ENCODE results near the gene CHID1. TPM values are rescaled to one million over a fixed set of nuclear protein-coding genes. Genes with fewer than 3 reads are reported as not detected.

CHID1 gene
- polyA plus RNA-seq, 1 donor from 2014 or later = 51.2 TPM

GRCh38 chr11:824292-824880 is 86.2 kb downstream of the CHID1 start:
- H4K20me1 ChIP-seq (ENCODE audit: insufficient read depth) = no peaks in the 10 kb centered on the region
- no peak overlapping the region for H3K4me3 ChIP-seq (ENCODE audit: low read length)
- TF ChIP-seq MXI1 (conservative IDR thresholded peaks at IDR 0.05; ENCODE audit: poor library complexity, severe bottlenecking) (no peak), SMC3 (conservative IDR thresholded peaks at IDR 0.05; ENCODE audit: poor library complexity) (no peak), REST (IDR thresholded peaks at IDR 0.05; ENCODE audit: borderline replicate concordance) (no peak), POLR2AphosphoS5 (IDR thresholded peaks at IDR 0.05) (no peak), EZH2 (IDR thresholded peaks at IDR 0.05; ENCODE audit: borderline replicate concordance, insufficient read depth, low read length, poor library complexity, severe bottlenecking) (no peak), TAF1 (IDR thresholded peaks at IDR 0.05; ENCODE audit: low read depth) (no peak), RAD21 (conservative IDR thresholded peaks at IDR 0.05) (no peak), EP300 (conservative IDR thresholded peaks at IDR 0.05; ENCODE audit: poor library complexity, severe bottlenecking) (no peak), CTCF (IDR thresholded peaks at IDR 0.05; ENCODE audit: poor library complexity, severe bottlenecking) (no peak)
- H3K27ac ChIP-seq (ENCODE audit: low read length) = no peak overlapping the region
- peaks cover 3% of the 10 kb centered on the region for H3K79me2 ChIP-seq (replicated peaks; ENCODE audit: insufficient read depth, low read length)
- H3K36me3 ChIP-seq (ENCODE audit: insufficient read depth, low read length) = no peaks in the 10 kb centered on the region
- H3K27me3 ChIP-seq (ENCODE audit: insufficient read depth, low read depth, low read length) = peaks cover 23% of the 10 kb centered on the region
- H3K4me2 ChIP-seq (ENCODE audit: low read length) = no peak overlapping the region
- H3K9ac ChIP-seq (ENCODE audit: low read length) = no peak overlapping the region
- no peaks in the 10 kb centered on the region for H3K9me2 ChIP-seq (ENCODE audit: insufficient read depth, low read length)
- no peaks in the 10 kb centered on the region for H3K9me3 ChIP-seq (ENCODE audit: low read length)
- H2AFZ ChIP-seq (ENCODE audit: low read depth, low read length) = no peak overlapping the region
- H3F3A ChIP-seq (ENCODE audit: insufficient read depth, low read length, poor library complexity, severe bottlenecking) = no peaks in the 10 kb centered on the region

GRCh38 chr11:823441-824291 is 86.9 kb downstream of the CHID1 start:
- Histone ChIP-seq H4K20me1 (ENCODE audit: insufficient read depth) (no peaks in the 10 kb centered on the region), H2AFZ (ENCODE audit: low read depth, low read length) (no peak overlapping the region), H3K36me3 (ENCODE audit: insufficient read depth, low read length) (no peaks in the 10 kb centered on the region), H3K4me2 (ENCODE audit: low read length) (no peak overlapping the region), H3K27me3 (ENCODE audit: insufficient read depth, low read depth, low read length) (peaks cover 18% of the 10 kb centered on the region), H3K9ac (ENCODE audit: low read length) (no peak overlapping the region), H3K4me3 (ENCODE audit: low read length) (no peak overlapping the region), H3F3A (ENCODE audit: insufficient read depth, low read length, poor library complexity, severe bottlenecking) (no peaks in the 10 kb centered on the region), H3K27ac (ENCODE audit: low read length) (no peak overlapping the region), H3K9me2 (ENCODE audit: insufficient read depth, low read length) (no peaks in the 10 kb centered on the region), H3K79me2 (replicated peaks; ENCODE audit: insufficient read depth, low read length) (peaks cover 3% of the 10 kb centered on the region), H3K9me3 (ENCODE audit: low read length) (no peaks in the 10 kb centered on the region)
- no peak for TF ChIP-seq EZH2 (IDR thresholded peaks at IDR 0.05; ENCODE audit: borderline replicate concordance, insufficient read depth, low read length, poor library complexity, severe bottlenecking)
- TF ChIP-seq TAF1 (IDR thresholded peaks at IDR 0.05; ENCODE audit: low read depth) = no peak
- no peak for TF ChIP-seq REST (IDR thresholded peaks at IDR 0.05; ENCODE audit: borderline replicate concordance)
- TF ChIP-seq CTCF (IDR thresholded peaks at IDR 0.05; ENCODE audit: poor library complexity, severe bottlenecking) = no peak
- no peak for TF ChIP-seq POLR2AphosphoS5 (IDR thresholded peaks at IDR 0.05)

Measured in neural cell (in vitro differentiated cells).